H1 (cell line): ENCODE data around the gene SKIDA1. TPM values are rescaled to one million over a fixed set of nuclear protein-coding genes. Genes with fewer than 3 reads are reported as not detected.

ENCODE experiments used
- ATF2 ChIP-seq: IDR thresholded peaks from 2 replicates; pipeline ENCODE4 v1.6.1; 2012; ENCODE audit warnings: low read length, inconsistent platforms
- HDAC2 ChIP-seq, 2 experiments: fragments of 300-600 bp in 1 of 2; sonication (generic) in 1 of 2; IDR thresholded peaks; 2 replicates each; pipeline ENCODE4 v1.6.1; 2011 to 2012; ENCODE audit warnings: low read depth in 2 of 2, low read length in 2 of 2, mild to moderate bottlenecking in 2 of 2, moderate library complexity in 2 of 2, borderline replicate concordance in 1 of 2, inconsistent platforms in 1 of 2
- PHF8 ChIP-seq: fragments of 200-600 bp; sonication (generic); conservative IDR thresholded peaks from 2 replicates; pipeline ENCODE4 v1.7.1; 2012; ENCODE audit warnings: low read depth, mild to moderate bottlenecking, inconsistent platforms, low read length, moderate library complexity
- RFX5 ChIP-seq: IDR thresholded peaks from 2 replicates; pipeline ENCODE4 v1.6.1; 2011; ENCODE audit warnings: low read depth, low read length, improper control_type of control experiment, borderline replicate concordance
- RXRA ChIP-seq: IDR thresholded peaks from 2 replicates; pipeline ENCODE4 v1.6.1; 2011; ENCODE audit warnings: low read depth, mild to moderate bottlenecking, low read length, moderate library complexity; ENCODE audit not compliant: insufficient read depth
- SIN3A ChIP-seq, 2 experiments: IDR thresholded peaks in 1 of 2; conservative IDR thresholded peaks in 1 of 2; 2 replicates each; pipeline ENCODE4 v1.6.1; 2011 to 2012; ENCODE audit warnings: low read length in 2 of 2, improper control_type of control experiment in 1 of 2, low read depth in 1 of 2, mild to moderate bottlenecking in 1 of 2
- SRF ChIP-seq: IDR thresholded peaks from 2 replicates; pipeline ENCODE4 v1.6.1; 2011; ENCODE audit warnings: mild to moderate bottlenecking, low read depth, low read length, moderate library complexity
- TCF12 ChIP-seq: IDR thresholded peaks from 2 replicates; pipeline ENCODE4 v1.6.1; 2011; ENCODE audit warnings: low read depth, mild to moderate bottlenecking, low read length
- TEAD4 ChIP-seq: IDR thresholded peaks from 2 replicates; pipeline ENCODE4 v1.6.1; 2012; ENCODE audit warnings: low read depth, low read length, inconsistent platforms, mixed read lengths
- polyA plus RNA-seq, 7 experiments: library from polyadenylated mRNA; depleted of rRNA in 3 of 7; stranded (reverse) in 5 of 7; unstranded in 2 of 7; fragments of >200 nt in 5 of 7; fragments of 200-250 nt in 2 of 7; gene quantifications; 1 replicate in 5 of 7; 2 replicates in 1 of 7; 4 replicates in 1 of 7; pipeline versions ENCODE4 v1.2.1 to v1.2.3, GENCODE V29; 2011 to 2013; ENCODE audit warnings: missing spikeins in 2 of 7, mixed read lengths in 2 of 7
- total RNA-seq: library from RNA; stranded (reverse); fragmentation: NEBNext Ultra II Directional; extraction: Animal tissue kit (Norgen Biotek cat#: 25700); gene quantifications from 2 replicates; pipeline ENCODE4 v1.2.1, GENCODE V29; 2021

SKIDA1 gene
- total and polyA plus RNA-seq, 2 of the 8 experiments (the other 6 are each of a cell fraction or from before 2014, with no cell fraction given), result 1.5 to 8.0 TPM

- TF ChIP-seq TCF12 (peak; percentile 52; the same call in 1 of the 2 replicates), SIN3A (conservative IDR thresholded peaks at IDR 0.05 in 1 of 2, IDR thresholded peaks at IDR 0.05 in 1 of 2; ENCODE audit: low read depth in 1 of 2, low read length in 2 of 2) (peak; percentile 33 to 74; a peak in 1 of 4 replicates), HDAC2 (IDR thresholded peaks at IDR 0.05; ENCODE audit: borderline replicate concordance in 1 of 2, low read depth in 2 of 2, low read length in 2 of 2) (no peak), SRF (no peak), PHF8 (0 out of 2 replicates have a peak, but pooled peaks have one; percentile 10), RFX5 (no peak), ATF2 (peak; percentile 63; the same call in 1 of the 2 replicates), TEAD4 (no peak), RXRA (peak; percentile 68; the same call in 1 of the 2 replicates)
Observed at GRCh38 chr10:21525367-21526187, at the start of gene SKIDA1 (continued).
